NCI-H2107 treated with DMSO at 0.1 percent for 48 hours (cell line): ENCODE results near the gene CELF4.

Experiments
- DNase-seq: peaks from one replicate; lab custom pipeline; 2025; ENCODE audit not compliant: unreplicated experiment; lab: John Stamatoyannopoulos, UW

Gene CELF4

DNA sequence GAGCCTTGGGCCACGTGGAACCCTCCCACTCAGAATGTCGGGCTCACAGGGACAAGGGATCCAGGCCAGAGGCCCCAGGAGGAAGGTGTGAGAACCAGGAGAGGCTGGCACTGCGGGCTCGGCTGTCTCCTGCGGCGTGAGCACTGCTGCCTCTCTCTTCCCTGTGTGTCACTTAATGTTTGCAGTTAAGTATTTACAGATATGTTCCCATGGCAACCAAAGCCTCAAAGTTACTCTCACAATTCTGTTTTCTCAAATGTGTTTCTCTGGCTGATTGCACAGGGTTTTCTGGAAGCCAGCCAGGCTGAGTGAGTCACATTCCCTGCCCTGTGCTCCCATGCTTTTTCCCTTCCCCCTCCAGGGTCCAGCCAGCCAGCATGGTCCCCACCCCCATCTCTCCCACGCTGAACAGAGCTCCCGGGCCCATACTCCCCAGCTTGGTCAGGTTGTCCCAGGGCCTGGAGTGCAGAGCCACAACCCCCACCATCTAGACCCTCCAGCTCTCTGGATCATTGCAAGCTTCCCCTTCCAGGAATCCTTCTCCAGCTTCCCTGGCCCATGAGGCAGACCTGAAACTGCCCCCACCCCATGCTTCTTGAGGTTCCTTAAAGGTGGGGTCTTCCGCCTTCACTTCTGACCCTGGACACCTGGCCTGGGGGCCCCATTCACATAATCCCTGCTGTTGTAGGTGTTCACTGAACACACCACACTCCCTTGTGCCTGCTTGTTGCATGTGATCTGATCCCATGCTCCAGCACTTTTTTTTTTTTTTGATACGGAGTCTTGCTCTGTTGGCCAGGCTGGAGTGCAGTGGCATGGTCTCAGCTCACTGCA, 265.9 kb downstream of the CELF4 start:
- peak; percentile 97 for DNase-seq

DNA sequence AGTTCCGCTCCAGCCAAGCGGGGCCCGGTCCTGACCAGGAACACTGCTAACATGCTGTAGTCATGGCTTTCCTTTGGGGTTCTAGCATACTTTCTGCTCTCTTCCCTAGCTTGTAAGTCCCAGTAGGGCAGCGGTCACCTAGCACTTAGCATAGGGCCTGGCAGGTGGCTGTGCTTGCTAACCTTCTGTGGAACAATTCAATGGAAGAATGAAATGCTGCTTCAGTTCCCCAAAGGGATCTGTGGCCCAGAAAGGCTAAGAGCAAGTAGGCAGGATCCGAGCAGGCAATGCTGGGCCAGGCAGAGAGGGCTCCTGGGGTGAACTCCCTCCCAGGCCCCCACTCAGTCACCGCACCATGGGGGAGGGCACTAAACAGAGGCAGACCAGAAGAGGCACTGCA, 266.8 kb downstream of the CELF4 start:
- DNase-seq: no peak

DNA sequence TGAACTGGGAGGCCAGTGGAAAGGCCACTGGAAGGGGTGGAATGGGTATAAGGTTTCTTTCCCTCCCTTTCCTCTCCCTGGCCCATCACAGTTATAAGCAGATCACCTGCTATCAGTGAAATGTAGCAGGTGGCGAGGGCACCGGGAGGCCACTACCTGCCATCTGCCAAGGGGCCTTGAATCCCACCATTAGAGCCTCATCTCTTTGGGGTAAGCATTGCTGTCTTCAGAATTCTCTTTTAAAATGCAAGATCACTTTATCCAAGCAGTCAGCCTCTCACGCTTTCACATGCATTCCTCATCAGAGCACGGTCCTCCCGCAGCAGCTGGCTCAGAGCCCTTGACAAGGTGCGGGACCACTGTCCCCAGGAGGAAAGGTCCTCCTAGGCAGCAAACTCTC, 268.5 kb downstream of the CELF4 start:
- no peak for DNase-seq

DNA sequence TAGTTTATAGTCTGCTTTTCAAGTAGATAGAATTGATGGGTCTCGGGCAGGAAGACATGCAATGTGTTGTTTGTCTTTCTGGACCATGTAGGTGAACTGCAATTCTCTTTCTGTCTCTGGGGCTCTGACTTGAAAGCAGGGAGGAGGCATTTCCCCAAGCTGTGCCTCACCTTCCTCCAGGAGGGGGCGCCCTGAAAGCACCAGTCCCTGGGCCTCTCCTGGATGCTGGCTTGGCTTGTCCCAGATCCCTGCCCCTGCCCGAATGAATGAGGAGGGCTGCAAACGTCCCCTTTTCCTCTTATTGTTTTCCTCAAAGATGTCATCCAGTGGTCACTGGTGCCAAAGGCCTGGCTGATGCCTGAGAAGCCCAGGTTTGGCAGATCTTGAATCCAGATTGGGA, 270.6 kb downstream of the CELF4 start:
- DNase-seq: no peak

DNA sequence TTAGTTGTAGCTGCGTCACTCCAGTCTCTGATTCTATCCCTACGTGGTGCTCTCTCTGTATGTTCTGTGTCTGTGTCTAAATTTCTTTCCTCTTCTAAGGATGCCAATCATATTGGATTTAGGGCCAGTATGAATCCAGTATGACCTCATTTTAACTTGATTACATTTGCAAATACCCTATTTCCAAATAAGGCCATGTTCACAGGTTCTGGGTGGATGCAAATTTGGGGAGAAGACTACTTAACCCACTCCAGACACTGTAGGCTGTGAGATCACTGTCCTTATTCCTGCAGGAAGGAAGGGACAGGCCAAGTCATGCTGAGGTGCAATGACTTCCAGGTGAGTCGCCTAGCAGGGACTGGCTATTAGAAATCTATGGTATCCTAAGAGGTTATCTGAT, 272.2 kb downstream of the CELF4 start:
- no peak for DNase-seq

DNA sequence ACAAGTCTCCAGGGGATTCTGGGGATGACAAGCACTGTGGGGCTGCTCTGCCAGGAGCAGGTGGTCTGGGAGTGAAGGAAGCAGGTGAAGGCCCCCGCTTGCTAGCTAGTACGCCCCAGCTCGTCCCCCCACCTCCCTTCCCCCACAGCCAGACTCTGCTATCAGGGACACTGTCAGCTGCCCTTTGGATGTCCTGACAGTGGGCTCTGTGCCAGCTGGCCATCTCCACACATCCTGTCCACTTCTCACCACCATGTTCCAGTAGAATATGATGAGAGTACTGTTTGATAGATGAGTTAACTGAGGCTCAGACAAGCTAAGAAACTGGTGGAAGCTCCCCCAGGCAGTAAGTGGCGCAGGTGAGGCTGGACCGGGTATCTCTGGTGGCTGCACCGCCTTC, 276.2 kb downstream of the CELF4 start:
- no peak for DNase-seq

DNA sequence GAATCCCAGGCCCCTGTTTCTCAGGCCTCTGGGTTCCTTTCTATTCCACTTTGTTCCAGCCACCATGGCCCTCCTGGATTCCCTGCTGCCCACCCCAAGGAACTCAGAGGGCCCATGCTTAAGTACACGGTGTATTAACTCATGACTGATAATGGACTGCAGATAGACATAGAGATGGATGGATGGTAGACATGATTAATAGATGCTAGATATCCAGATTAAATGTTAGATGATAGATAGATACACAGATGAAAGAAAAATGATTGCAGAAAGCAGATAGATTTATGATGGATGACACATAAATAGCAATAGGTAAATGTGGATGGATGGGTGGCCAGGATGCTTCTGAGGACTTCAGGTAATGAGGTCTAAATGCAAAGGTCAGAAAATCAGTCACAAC, 278.0 kb downstream of the CELF4 start:
- DNase-seq: no peak

DNA sequence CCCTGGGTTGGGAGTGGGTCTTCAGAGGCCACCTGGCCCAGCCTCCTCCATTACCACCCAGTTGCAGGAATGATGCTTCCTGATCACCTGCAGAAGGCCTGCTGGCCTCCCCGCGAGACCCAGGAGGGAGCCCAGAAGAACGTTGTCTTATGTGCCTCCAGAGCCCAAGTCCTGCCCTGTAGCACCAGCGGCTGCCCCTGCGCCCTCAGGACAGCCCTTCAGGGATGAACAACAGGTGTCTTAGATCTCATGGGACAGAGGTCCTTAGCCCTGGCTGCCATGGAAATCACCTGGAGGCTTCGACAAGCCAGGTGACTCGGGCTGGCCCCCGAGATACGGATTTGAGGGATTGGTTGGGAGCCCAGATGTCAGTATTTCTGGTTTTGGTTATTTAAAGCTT, 278.8 kb downstream of the CELF4 start:
- no peak for DNase-seq

DNA sequence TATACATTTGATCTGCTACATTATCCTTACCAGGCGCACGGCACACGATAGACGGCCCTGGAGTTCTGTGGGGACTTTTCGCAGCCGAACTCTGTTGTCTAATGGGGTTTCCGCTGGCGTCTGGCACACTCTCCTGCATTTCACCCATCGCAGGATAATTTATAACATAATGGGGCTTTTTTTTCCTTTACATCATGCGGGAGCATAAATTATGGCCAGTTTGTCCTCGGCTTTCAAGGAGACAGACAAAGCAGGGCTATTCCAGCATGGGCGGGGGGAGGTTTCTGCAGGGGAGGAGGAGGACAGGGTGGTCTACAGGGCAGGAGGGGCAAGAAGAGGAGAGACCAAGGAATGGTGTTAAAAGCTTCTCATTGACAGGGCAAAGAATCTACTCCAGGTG, 279.8 kb downstream of the CELF4 start:
- DNase-seq: no peak

DNA sequence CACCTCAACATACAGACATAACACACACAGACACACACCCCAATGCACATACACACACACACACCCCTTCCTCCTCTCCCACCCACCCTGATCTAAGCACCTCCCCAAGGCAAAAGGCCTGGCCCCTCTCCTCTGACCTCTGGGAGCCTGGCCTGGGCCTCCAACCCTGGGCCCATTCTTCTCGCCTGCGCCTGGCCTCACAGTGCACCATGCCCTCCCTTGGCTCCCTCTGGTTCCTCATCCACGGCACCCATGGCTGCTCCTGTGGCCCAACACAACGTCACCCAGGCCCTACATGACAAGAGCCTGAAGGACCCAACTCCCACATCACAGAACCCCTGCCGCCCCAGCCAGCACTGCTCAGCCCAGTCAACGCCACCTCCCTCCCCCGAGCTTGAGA, 281.3 kb downstream of the CELF4 start:
- no peak for DNase-seq

DNA sequence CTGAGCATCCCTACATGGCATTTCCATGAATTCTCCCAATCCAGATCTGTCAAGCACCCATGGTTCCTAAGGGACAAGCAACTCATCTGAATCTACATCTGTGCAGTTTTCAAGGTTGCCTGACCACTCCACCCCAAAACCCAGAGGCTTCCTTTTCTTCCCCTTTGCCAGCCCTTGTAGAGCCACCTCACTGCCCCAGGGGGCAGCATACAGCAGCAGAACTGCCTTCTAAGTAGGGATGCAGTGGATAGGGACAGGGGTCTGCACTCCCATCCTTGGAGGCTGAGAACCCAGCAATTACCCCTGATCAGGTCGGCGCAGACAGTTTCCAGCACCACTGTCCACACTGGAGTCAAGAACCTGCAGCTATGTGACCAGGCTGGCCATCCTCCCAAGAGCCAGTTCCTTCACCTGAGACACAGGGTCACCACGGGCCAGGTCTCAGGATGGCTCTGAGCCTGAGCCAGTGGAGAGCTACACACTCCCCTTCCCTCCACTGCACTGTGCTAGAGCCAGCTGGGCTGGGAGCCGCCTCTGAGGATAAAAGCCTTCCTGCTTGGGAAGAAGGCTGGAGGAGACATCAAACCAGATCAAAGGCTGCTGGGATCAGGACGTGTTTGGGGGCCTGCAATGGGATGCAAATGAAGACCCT, 283.1 kb downstream of the CELF4 start:
- no peak for DNase-seq

DNA sequence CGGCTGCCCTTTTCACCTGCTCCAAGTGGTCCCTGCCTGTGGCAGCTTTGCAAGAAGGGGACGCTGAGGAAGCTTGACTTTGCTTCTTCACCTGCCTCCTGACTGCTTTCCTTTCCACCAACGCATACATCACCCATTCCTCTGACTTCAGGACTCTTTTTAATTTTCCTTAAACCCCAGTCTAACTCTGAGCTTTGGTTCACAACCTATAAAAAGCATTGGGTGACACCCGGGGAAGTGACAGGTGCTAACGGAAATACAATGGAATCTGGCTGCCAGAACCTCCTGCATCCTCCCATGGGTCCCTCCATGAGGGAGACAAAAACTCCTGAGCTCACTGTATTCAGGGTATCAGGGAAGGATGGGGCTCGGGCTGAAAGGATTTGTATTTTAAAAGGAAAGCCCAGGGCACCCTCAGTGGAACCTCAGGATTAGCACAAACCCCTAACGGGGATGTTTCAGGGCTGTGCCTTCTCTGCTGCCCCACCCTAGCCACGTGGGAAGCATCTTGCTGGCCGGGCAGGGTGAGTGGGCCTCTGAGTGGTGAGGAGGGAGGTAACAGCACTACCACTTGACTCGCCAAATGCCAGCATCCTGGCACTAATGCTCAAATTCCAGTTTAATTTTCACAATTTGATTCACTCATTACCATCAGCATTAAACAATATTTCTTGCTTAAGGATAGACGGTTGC, 284.8 kb downstream of the CELF4 start:
- DNase-seq: peak; percentile 66

DNA sequence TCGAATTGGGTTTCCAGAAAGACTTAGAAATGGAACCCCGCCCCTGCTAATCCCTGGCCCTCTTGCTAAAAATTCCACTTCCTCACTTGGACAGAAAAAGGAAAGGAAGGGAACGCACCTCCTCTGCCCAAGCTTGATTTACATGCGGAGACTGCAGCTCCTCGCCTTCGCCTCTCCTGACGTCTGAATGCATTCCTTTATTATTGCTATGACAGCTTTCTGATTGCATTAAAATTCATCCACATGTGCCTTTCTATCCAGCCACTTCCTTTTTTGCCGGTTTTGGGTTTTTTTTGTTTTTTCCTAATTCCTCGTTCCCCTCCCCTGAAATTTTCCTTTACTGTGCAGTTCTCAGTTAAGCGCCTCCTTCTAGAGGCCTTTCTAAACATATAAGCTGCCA, 287.8 kb downstream of the CELF4 start:
- DNase-seq: no peak

DNA sequence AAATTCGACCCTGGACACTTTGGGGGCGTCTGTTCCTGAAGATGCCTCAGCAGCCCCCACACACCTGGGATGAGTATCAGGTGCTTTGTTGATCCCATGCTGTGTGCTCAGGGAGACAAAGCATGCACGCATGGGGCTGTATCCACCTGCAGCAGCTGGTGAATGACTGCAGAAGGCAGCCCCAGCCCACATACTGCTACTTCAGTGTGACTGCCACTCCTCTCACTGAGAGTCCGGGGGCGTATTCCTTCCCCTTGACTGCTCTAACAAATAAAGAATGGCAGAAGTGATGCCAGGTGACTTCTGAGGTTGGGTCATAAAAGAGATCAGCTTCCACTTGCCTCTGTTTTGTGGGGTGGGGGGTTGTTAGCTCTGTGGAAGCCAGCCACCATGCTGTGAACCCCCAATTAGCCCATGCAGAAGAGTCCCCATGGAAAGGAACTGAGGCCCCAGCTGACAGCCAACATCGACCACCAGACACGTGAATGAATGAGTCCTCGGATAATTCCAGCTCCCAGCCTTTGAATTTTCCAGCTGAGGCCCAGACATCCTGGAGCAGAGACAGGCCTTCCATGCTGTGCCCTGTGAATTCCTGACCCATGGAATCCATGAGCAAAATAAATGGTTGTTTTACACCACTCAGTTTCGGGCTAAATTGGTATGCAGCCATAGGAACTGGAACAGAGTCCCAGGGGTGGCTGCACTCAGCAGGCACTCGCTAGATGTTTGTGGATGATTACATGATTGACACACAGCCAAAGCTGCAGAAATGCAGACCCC, 289.3 kb downstream of the CELF4 start:
- no peak for DNase-seq

DNA sequence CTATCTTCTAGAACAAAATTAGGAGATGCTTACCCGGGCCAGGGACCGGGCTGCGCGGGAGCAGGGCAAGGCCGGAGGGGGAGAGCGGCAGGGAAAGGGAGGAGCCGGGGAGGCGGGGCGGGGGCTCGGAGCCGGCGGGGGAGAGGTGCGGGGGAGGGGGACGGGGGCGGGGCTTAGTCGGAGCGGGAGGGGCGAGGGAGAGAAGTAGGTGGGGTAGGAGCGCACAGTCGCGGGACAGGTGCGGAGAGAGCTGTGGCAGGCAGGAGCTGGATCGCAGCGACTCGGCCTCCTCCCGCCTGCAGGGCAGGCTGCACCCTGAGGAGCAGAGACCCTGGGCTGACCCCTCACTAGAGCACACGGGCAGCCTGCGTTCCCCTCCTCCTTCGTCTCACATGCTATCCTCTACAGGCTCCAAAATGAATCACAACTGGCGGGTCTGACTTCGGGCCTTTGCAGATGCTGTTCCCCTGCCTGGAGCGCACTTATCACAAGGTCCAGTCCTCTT, 290.3 kb downstream of the CELF4 start:
- no peak for DNase-seq

DNA sequence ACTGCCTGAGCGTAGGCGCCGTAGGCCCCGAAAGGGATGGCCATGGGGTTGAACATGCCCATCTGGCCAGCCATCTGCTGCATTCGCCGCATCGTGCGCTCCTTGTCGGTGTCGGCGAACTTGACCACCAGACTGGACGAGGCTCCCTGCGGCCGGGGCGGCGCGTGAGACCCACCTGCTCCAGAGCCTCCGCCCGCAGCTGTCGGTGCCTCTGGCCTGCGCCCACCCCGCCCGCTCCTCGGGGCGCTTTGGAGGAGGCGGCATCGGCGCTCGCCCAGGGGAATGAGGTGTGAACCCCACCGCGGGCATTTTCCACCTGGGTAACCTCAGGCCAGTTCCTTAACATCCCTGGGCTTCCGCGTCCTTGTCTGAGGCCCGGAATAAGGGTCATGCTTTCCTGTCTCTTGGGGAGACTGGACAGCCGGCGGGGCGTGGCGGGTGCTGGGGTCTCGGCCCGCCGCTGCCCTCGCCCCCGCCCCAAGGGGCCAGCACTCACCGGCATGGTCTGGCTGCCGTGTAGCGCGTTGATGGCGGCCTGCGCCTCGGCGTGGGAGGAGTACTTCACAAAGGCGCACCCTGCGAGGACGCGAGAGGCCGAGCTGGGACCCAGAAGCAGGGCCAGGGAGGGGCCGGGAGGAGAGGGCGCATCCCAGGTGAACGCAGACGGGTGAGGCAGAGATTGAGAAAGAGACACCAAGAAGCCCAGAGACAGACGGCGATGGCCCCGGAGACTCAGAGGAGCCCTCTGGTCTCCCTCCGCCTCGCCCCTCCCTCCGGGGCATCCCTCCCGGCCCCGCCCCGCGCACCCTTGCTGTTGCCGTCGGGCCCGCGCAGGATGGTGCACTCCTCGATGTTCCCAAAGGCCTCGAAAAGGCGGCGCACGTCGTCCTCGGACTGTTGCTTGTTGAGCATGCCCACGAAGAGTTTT, 291.0 kb downstream of the CELF4 start:
- no peak for DNase-seq

DNA sequence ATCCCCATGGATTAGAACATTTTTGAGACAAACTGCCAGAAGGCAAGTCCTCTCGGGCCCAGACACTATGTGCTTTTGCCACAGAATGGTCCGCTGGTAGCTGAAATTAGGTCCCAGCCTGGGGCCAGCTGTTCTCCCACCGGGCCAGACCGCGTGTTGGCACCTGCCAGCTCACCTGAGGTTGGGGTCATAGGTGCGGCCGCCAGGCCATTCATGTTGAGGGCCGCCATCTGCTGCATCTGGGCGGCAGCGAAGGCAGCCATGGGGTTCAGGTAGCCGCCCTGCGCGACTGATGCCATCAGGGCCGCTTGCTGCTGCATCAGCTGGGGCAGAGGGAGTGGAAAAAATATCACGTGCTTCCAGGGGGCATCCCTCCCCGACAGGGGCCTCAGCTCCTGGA, 292.8 kb downstream of the CELF4 start:
- no peak for DNase-seq

DNA sequence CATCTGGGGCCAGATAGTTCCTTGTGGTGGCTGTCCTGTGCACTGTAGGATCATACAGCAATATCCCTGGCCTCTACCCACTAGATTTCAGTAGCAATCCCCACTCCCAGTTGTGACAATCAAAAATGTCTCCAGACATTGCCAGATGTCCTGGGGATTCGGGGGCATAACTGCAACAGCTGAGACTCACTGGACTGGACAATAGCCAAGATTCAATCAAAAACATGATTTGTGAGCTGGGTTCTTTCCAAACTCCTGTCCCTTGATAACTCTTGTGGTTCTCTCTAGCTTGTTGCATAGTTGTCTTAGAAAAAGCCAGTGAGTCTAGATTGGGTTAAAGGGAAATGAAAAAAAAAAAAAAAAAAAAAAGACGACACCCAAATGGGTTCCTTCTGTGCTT, 293.4 kb downstream of the CELF4 start:
- DNase-seq: no peak

DNA sequence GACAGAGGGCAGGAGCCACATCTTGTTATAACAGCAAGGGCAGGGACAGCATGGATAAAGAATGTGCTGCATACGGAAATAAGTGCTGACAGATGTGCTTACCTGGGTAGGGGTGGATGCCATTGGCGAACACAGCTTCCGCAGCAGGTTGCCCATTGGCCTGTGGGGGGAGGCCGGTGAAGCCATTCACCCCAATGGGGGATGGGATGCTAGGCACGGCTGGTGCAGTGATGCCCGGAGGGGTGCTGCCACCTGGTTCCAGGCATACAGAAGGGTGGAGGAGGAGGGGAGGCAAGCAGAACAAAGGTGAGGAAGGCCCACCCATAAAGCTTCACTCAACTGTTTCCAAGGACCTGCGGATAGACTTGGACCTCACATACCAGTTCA, 294.9 kb downstream of the CELF4 start:
- no peak for DNase-seq

DNA sequence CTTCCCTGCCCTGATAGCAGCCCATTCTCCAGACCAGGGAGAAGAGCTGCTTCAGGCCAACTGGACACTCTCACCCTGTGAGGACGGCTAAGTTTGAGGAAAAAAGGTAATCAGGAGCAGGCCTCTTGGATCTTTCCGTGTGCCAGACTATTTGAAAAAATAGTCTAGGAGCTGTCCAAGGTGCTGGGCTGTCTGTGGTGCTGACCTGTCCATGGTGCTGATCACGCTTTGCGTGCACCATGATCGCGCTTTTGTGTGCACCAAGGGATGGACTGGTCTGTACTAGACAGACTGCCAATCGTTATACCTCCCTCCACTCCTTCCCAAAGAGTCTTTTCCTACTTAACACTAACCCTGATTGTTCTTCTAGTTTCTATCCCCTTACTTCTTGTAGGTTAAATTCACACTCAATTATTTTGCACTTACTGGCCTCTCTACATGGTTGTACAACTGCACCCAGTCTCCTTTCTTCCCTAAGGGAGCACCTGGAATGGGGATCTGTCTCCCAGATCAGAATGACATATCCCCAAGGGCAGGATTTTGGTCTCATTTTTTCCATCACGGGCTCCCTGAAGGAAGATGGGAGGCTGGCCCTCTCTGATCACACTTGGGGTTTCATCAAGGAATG, 295.4 kb downstream of the CELF4 start:
- no peak for DNase-seq
